Chondrocyte (in vitro differentiated cells): ENCODE data around the gene DHX58. TPM values are rescaled to one million over a fixed set of nuclear protein-coding genes. Genes with fewer than 3 reads are reported as not detected.

ENCODE experiments used
- DNase-seq: peaks from one replicate; pipeline ENCODE4 v3.0.0; 2021; ENCODE audit warnings: mixed read lengths, low spot score
- H3K27ac Mint-ChIP-seq: one replicate; pipeline ENCODE4 v1.8.0; 2021; ENCODE audit warnings: mild to moderate bottlenecking, moderate library complexity, mixed read lengths; ENCODE audit not compliant: unreplicated experiment
- H3K27me3 Mint-ChIP-seq: 2 replicates; pipeline ENCODE4 v1.8.0; 2021; ENCODE audit warnings: low read depth, mixed read lengths
- H3K36me3 Mint-ChIP-seq: 2 replicates; pipeline ENCODE4 v1.8.0; 2021; ENCODE audit warnings: low read depth, mixed read lengths
- H3K4me1 Mint-ChIP-seq: 2 replicates; pipeline ENCODE4 v1.8.0; 2021; ENCODE audit warnings: low read depth, mild to moderate bottlenecking, mixed read lengths
- H3K4me3 Mint-ChIP-seq: one replicate; pipeline ENCODE4 v1.8.0; 2021; ENCODE audit warnings: mild to moderate bottlenecking, moderate library complexity, mixed read lengths; ENCODE audit not compliant: unreplicated experiment
- H3K9me3 Mint-ChIP-seq: 2 replicates; pipeline ENCODE4 v1.8.0; 2021; ENCODE audit warnings: low read depth, mixed read lengths
- total RNA-seq: library from RNA; stranded (reverse); gene quantifications from 3 replicates; pipeline ENCODE4 v1.2.1, GENCODE V29; 2021
- TF ChIP-seq, protein P1 (sequence below): fragments of 200-600 bp; sonication (generic); IDR thresholded peaks from 2 replicates; pipeline ENCODE4 v1.5.0; 2021; ENCODE audit warnings: antibody characterized with exemption, mild to moderate bottlenecking, moderate library complexity

The DHX58 gene
- total RNA-seq, 1 donor from 2014 or later, result 0.55 TPM

DNA sequence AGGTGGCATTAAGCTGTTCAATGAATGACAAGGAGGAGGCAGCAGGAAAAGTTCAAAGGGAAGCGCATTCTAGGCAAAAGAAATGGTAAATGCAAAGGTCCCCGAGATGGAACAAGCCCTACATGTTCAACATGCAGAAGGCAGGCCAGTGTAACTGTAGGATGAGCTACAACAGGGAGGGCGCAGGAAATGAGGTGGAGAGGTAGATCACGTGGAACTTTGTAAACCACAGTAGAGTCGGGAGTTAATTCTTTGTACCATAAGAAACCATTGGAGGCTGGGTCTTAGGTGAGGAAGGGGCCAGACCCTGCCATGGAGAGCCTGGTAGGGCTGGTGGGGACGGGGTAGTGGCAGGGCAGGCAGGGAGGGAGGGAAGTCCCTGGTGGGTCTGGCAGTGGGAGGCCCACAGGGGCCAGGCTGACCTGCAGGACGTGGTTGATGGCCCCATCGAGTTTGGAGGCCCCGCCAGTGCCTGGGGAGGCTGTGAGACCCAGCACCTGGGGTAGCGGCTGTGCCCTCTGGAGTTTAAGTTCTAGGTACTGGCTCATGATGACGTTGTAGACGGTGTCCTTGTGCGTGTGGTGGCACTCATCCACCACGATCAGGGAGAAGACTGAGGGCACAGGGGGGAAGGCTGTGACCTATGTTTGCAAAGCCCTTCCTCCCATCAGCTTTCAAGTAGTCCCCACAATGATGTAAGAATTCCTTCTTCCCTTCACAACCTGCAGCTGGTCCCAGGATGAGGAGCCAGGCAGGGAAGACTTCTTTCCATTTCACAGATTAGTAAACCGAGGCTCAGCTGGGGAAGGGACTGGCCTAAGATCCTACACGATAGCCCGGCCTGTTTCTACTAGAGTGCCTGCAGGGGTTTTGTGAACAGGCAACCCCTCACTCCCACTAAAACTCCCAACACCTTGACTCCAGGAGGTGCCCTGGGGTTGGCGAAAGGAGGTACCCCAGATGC, 1.9 kb downstream of the DHX58 start:
- Mint-ChIP-seq H3K27ac (no peak overlapping the region), H3K9me3 (no peaks in the 10 kb centered on the region)

DNA sequence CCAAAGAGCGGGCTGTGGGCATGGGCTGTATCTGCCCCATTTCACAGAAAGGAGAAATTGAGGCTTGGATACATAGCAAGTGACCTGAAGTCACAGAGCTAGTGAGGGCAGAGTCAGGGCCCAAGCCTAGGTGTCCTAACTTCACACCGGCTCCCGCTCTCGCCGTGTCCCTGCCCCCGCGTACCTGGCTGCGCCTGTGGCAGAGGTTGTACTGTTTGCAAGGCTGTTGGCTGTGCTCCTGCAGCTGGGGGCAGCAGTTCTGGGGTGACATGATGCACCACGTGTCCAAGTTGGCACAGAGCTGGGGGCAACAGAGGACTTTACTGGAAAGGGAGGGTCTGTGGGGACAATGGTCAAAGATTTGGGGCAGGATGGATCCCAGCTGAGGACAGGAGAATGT, 3.4 kb downstream of the DHX58 start:
- no peak for DNase-seq
- Mint-ChIP-seq H3K36me3 (peaks cover 2% of the 10 kb centered on the region), H3K9me3 (no peaks in the 10 kb centered on the region), H3K4me3 (no peak overlapping the region), H3K27ac (no peak overlapping the region), H3K27me3 (peaks cover 3% of the 10 kb centered on the region), H3K4me1 (peaks cover 10% of the 10 kb centered on the region)
- TF ChIP-seq, protein P1, sequence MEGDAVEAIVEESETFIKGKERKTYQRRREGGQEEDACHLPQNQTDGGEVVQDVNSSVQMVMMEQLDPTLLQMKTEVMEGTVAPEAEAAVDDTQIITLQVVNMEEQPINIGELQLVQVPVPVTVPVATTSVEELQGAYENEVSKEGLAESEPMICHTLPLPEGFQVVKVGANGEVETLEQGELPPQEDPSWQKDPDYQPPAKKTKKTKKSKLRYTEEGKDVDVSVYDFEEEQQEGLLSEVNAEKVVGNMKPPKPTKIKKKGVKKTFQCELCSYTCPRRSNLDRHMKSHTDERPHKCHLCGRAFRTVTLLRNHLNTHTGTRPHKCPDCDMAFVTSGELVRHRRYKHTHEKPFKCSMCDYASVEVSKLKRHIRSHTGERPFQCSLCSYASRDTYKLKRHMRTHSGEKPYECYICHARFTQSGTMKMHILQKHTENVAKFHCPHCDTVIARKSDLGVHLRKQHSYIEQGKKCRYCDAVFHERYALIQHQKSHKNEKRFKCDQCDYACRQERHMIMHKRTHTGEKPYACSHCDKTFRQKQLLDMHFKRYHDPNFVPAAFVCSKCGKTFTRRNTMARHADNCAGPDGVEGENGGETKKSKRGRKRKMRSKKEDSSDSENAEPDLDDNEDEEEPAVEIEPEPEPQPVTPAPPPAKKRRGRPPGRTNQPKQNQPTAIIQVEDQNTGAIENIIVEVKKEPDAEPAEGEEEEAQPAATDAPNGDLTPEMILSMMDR, result no peak

More for the DNA sequence above, 1.9 kb downstream of the DHX58 start:
- Mint-ChIP-seq H3K4me1 (peaks cover 10% of the 10 kb centered on the region), H3K4me3 (no peak overlapping the region), H3K27me3 (peaks cover 3% of the 10 kb centered on the region), H3K36me3 (peaks cover 8% of the 10 kb centered on the region)
- DNase-seq, result no peak
- TF ChIP-seq, protein P1, result no peak

DNA sequence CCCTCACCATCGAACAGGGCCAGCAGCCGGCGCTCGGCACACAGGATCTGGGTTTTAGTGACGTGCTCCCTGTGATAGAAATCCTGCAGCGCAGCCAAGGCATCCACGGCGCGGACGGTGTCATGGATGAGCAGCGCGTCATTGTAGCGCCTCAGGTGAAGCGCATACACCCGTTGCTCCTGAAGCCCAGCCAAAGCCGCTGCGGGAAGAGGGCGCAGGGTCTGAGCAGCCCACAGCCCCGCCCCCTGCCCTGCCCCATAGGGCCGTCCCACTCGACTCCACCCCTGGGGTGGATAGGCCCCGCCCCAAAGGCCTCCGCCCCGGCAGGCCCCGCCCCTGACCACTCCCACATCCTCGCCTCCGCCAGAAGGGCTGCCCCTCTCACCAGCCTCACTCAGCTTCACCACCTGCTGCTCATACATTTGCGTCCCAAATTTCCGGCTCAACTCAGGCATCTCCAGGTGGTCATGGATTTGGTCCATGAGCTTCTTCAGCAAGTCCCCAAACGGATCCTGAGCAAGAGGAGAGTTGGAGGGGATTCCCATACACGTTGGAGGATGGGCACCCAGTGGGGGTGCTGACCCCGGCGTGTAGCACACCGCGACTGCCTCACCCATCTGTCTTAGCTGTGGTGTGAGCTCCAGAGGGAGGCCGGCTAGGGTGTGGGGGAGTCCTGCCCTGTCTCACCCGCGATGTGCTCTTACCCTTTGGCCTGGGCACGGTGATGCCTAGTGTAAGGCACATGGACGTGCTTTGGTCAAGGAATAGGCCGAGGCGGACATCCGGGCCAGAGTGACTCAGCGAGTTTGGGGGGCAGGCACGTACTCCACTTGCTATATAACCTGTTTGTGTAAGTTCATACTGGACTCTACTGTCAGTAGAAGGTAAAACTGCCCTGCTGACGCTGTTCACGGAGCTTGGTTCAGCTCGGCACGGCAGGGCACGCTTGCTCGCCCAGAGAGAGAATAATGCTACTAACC, 4.6 kb downstream of the DHX58 start:
- no peaks in the 10 kb centered on the region for H3K36me3 Mint-ChIP-seq
- peaks cover 3% of the 10 kb centered on the region for H3K27me3 Mint-ChIP-seq
- H3K9me3 Mint-ChIP-seq, result no peaks in the 10 kb centered on the region
- peak overlapping the region; percentile 50 for H3K4me3 Mint-ChIP-seq
- no peak overlapping the region for H3K27ac Mint-ChIP-seq
- TF ChIP-seq, protein P1, result no peak
- peaks cover 10% of the 10 kb centered on the region for H3K4me1 Mint-ChIP-seq
- DNase-seq, result no peak

DNA sequence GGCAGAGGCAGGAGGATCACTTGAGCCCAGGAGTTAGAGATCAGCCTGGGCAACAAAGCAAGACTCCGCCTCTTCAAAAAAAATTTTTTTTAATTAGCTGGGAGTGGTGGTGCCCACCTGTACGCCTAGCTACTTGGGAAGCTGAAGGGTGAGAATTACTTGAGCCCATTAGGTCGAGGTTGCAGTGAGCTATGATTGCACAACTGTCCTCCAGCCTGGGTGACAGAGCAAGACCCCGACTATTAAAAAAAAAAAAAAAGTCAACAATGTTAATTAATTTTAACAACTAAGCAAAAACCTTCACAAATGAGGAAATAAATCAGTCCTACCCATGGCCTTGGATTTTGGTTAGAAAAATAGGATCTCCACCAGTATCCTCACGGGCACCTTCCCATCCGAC, 5.4 kb downstream of the DHX58 start:
- TF ChIP-seq, protein P1, result no peak
- H3K4me3 Mint-ChIP-seq, result no peak overlapping the region

DNA sequence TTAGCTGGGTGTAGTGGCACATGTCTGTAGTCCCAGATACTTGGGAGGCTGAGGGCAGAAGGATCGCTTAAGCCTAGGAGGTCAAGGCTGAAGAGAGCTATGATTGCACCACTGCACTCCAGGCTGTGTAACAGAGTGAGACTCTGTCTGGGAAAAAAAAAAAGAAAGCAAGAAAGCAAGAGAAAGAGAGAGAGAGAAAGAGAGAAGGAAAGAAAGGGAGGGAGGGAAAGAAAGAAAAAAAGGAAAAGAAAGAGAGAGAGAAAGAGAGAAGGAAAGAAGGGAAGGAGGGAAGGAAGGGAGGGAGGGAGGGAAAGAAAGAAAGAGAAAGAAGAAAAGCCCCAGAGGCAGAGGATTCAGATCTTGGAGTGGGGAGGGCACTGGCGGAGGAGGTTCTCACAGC, 6.5 kb downstream of the DHX58 start:
- Mint-ChIP-seq H3K9me3 (no peaks in the 10 kb centered on the region), H3K27ac (no peak overlapping the region), H3K36me3 (no peaks in the 10 kb centered on the region), H3K4me1 (peaks cover 9% of the 10 kb centered on the region), H3K4me3 (no peak overlapping the region), H3K27me3 (peaks cover 3% of the 10 kb centered on the region)
- no peak for DNase-seq
- TF ChIP-seq, protein P1, result no peak

More for the DNA sequence above, 5.4 kb downstream of the DHX58 start:
- H3K27me3 Mint-ChIP-seq, result peaks cover 3% of the 10 kb centered on the region
- no peaks in the 10 kb centered on the region for H3K9me3 Mint-ChIP-seq
- no peaks in the 10 kb centered on the region for H3K36me3 Mint-ChIP-seq
- H3K4me1 Mint-ChIP-seq, result peaks cover 8% of the 10 kb centered on the region
- no peak for DNase-seq
- H3K27ac Mint-ChIP-seq, result no peak overlapping the region
